GM23248 (cell line): ENCODE results near the gene ABI1.

Experiments
- EZH2 ChIP-seq: fragments of 200-600 bp; sonication (generic); IDR thresholded peaks from 2 replicates; pipeline ENCODE4 v1.6.1; 2018; ENCODE audit warnings: antibody characterized with exemption, mild to moderate bottlenecking; ENCODE audit not compliant: insufficient read depth, poor library complexity, severe bottlenecking
- EZH2phosphoT487 ChIP-seq: fragments of 200-600 bp; sonication (generic); IDR thresholded peaks from 2 replicates; pipeline ENCODE4 v1.6.1; 2018; ENCODE audit warnings: antibody characterized with exemption, moderate library complexity, mild to moderate bottlenecking, low read depth; ENCODE audit not compliant: insufficient read depth

DNA sequence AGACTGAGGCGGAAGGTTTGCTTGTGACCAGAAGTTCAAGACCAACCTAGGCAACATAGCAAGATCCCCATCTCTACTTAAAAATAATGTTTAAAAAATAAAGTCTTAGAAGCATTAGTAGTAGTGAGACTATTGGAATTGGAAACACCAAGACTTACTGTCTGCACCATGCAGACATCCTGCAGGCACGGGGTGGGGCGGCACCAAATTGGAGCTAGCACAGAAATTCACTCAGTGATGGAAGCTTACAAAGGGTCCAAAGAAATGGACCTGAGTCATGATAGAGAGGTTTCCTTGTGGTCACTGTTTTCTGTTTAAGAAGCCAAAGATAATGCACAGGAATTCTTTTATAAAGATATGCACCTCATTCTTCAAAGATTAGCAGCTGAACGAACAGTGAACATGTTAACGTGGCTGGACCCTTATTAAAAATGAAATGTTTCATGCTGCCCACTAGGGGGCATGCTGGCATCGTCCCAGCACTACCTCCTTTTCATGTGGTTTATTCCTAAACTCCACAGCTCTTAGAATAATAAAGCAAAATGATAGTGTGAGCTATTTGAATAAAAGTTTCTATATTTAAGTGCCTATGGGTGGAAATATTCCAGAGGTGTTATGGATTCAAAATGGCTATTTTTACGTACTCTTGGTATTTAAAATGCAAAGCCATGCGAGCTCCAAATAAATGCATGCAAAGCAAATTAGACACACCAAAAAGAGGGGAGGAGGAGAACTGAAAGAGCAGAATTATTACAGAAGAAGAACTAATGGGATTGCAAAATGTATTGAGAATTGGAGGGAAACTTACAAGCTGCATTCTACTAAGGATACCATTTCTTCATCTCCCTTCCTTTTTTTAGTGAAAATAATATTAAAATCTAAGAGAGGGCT, 134.7 kb downstream of the ABI1 start:
- TF ChIP-seq EZH2phosphoT487 (no peak), EZH2 (no peak)
